Liver (tissue), 3 donors: Measurements from ENCODE around the gene C16orf74.

ENCODE experiments used
- EGR1 ChIP-seq, 2 donors: IDR thresholded peaks; 2 replicates each; pipeline ENCODE4 v1.6.1; 2016 to 2018; ENCODE audit warnings: antibody characterized with exemption in 2 of 2, low read depth in 2 of 2
- GABPA ChIP-seq, 2 donors: IDR thresholded peaks in 1 of 2; conservative IDR thresholded peaks in 1 of 2; 2 replicates each; pipeline ENCODE4 v1.6.1; 2016; ENCODE audit warnings: antibody characterized with exemption in 2 of 2, mild to moderate bottlenecking in 1 of 2, moderate library complexity in 1 of 2
- JUND ChIP-seq, 2 donors: IDR thresholded peaks; 2 replicates each; pipeline ENCODE4 v1.6.1; 2016; ENCODE audit warnings: antibody characterized with exemption in 2 of 2
- NR2F2 ChIP-seq: IDR thresholded peaks from 2 replicates; pipeline ENCODE4 v1.6.1; 2016; ENCODE audit warnings: antibody characterized with exemption
- RXRA ChIP-seq, 2 donors: IDR thresholded peaks; 2 replicates each; pipeline ENCODE4 v1.6.1; 2017 to 2018; ENCODE audit warnings: antibody characterized with exemption in 2 of 2, mild to moderate bottlenecking in 1 of 2
- TAF1 ChIP-seq: conservative IDR thresholded peaks from 2 replicates; pipeline ENCODE4 v1.6.1; 2016; ENCODE audit warnings: antibody characterized with exemption, mild to moderate bottlenecking
- YY1 ChIP-seq: IDR thresholded peaks from 2 replicates; pipeline ENCODE4 v1.6.1; 2016; ENCODE audit warnings: antibody characterized with exemption, mild to moderate bottlenecking
- TF ChIP-seq, protein P1 (sequence below): fragments of 150-350 bp; IDR thresholded peaks from 2 replicates; pipeline ENCODE4 v1.5.1; 2017; ENCODE audit warnings: improper control_type of control experiment, low read depth, low read length; ENCODE audit not compliant: missing input control
- TF ChIP-seq, protein P2 (sequence below): IDR thresholded peaks from 2 replicates; pipeline ENCODE4 v1.6.1; 2016; ENCODE audit warnings: antibody characterized with exemption
- TF ChIP-seq, protein P3 (sequence below): IDR thresholded peaks from 2 replicates; pipeline ENCODE4 v1.6.1; 2016; ENCODE audit warnings: antibody characterized with exemption
- TF ChIP-seq, protein P4 (sequence below): IDR thresholded peaks from 2 replicates; pipeline ENCODE4 v1.6.1; 2016; ENCODE audit warnings: antibody characterized with exemption
- donor health status: healthy.
- donor health status: healthy.

DNA sequence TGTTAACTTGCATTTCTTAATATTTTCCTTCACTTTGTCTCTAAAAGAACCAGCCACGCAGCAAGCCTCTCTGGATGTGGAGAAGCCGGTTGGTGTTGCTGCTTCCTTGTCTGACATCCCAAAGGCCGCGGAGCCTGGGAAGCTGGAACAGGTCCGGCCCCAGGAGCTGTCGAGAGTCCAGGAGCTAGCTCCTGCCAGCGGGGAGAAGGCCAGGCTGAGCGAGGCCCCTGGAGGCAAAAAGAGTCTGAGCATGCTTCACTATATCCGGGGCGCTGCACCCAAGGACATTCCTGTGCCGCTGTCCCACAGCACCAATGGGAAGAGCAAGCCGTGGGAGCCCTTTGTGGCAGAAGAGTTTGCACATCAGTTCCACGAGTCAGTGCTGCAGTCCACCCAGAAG, 85.0 kb downstream of the C16orf74 start:
- no peak for TF ChIP-seq YY1
- TF ChIP-seq, protein P1, sequence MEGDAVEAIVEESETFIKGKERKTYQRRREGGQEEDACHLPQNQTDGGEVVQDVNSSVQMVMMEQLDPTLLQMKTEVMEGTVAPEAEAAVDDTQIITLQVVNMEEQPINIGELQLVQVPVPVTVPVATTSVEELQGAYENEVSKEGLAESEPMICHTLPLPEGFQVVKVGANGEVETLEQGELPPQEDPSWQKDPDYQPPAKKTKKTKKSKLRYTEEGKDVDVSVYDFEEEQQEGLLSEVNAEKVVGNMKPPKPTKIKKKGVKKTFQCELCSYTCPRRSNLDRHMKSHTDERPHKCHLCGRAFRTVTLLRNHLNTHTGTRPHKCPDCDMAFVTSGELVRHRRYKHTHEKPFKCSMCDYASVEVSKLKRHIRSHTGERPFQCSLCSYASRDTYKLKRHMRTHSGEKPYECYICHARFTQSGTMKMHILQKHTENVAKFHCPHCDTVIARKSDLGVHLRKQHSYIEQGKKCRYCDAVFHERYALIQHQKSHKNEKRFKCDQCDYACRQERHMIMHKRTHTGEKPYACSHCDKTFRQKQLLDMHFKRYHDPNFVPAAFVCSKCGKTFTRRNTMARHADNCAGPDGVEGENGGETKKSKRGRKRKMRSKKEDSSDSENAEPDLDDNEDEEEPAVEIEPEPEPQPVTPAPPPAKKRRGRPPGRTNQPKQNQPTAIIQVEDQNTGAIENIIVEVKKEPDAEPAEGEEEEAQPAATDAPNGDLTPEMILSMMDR: no peak
- TF ChIP-seq TAF1: no peak
- no peak for TF ChIP-seq EGR1 (IDR thresholded peaks at IDR 0.05; ENCODE audit: low read depth in 2 of 2)
- TF ChIP-seq, protein P2, sequence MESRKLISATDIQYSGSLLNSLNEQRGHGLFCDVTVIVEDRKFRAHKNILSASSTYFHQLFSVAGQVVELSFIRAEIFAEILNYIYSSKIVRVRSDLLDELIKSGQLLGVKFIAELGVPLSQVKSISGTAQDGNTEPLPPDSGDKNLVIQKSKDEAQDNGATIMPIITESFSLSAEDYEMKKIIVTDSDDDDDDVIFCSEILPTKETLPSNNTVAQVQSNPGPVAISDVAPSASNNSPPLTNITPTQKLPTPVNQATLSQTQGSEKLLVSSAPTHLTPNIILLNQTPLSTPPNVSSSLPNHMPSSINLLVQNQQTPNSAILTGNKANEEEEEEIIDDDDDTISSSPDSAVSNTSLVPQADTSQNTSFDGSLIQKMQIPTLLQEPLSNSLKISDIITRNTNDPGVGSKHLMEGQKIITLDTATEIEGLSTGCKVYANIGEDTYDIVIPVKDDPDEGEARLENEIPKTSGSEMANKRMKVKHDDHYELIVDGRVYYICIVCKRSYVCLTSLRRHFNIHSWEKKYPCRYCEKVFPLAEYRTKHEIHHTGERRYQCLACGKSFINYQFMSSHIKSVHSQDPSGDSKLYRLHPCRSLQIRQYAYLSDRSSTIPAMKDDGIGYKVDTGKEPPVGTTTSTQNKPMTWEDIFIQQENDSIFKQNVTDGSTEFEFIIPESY: no peak
- TF ChIP-seq JUND (IDR thresholded peaks at IDR 0.05): no peak
- TF ChIP-seq, protein P3, sequence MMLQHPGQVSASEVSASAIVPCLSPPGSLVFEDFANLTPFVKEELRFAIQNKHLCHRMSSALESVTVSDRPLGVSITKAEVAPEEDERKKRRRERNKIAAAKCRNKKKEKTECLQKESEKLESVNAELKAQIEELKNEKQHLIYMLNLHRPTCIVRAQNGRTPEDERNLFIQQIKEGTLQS: no peak
- no peak for TF ChIP-seq RXRA (IDR thresholded peaks at IDR 0.05)
- TF ChIP-seq GABPA (IDR thresholded peaks at IDR 0.05 in 1 of 2, conservative IDR thresholded peaks at IDR 0.05 in 1 of 2): no peak
- no peak for TF ChIP-seq NR2F2
- TF ChIP-seq, protein P4, sequence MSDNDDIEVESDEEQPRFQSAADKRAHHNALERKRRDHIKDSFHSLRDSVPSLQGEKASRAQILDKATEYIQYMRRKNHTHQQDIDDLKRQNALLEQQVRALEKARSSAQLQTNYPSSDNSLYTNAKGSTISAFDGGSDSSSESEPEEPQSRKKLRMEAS: no peak
